B cell (primary cell): Measurements from ENCODE around the gene ZNF420.

Experiments
- EZH2 ChIP-seq: IDR thresholded peaks from 2 replicates; pipeline ENCODE4 v1.6.1; 2012; ENCODE audit warnings: borderline replicate concordance, low read depth, mild to moderate bottlenecking, moderate library complexity, low read length; ENCODE audit not compliant: insufficient read depth, poor library complexity, severe bottlenecking
- TF ChIP-seq, protein P1 (sequence below): fragments of 200-600 bp; IDR thresholded peaks from one replicate; pipeline ENCODE4 v1.8.0; 2022; ENCODE audit warnings: antibody characterized with exemption, mild to moderate bottlenecking

DNA sequence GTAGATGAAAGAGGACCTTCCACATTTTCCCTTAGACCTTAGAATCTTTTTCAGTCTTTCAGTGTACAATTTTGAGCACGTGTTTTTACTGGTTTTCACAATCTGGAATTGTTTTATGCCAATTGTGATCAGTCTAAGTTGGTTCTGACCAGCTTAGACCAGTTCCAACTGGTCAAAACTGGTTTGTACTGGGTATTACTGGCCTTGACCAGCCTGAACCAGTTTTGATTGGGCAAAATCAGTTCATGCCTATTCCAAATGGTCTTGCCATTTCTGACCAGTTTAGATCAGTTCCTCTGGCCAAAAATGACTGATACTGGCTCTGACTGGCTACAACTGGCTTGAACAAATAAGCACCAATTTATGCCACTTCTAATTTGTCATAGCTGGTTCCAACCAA, 57.9 kb downstream of the ZNF420 start:
- TF ChIP-seq, protein P1, sequence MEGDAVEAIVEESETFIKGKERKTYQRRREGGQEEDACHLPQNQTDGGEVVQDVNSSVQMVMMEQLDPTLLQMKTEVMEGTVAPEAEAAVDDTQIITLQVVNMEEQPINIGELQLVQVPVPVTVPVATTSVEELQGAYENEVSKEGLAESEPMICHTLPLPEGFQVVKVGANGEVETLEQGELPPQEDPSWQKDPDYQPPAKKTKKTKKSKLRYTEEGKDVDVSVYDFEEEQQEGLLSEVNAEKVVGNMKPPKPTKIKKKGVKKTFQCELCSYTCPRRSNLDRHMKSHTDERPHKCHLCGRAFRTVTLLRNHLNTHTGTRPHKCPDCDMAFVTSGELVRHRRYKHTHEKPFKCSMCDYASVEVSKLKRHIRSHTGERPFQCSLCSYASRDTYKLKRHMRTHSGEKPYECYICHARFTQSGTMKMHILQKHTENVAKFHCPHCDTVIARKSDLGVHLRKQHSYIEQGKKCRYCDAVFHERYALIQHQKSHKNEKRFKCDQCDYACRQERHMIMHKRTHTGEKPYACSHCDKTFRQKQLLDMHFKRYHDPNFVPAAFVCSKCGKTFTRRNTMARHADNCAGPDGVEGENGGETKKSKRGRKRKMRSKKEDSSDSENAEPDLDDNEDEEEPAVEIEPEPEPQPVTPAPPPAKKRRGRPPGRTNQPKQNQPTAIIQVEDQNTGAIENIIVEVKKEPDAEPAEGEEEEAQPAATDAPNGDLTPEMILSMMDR, result no peak
- no peak for TF ChIP-seq EZH2
